SK-N-SH treated with all-trans-retinoic acid at 6 μM for 48 hours (cell line): ENCODE results near the gene DLGAP5.

Experiments
- ATAC-seq: fragments of 200-7000 bp; cut with Tn5 transposase; 3 replicates; pipeline ENCODE4 v1.9.1; 2020; ENCODE audit warnings: mild to moderate bottlenecking, moderate library complexity
- ARNTL ChIP-seq: fragments of 450-650 bp; formaldehyde crosslinking; IDR thresholded peaks from 2 replicates; pipeline ENCODE4 v1.5.0; 2020; ENCODE audit warnings: low read depth, mild to moderate bottlenecking, moderate library complexity, borderline replicate concordance
- CREB5 ChIP-seq: fragments of 250-450 bp; sonication (Bioruptor Pico); IDR thresholded peaks from 2 replicates; pipeline ENCODE4 v1.5.1; 2020; ENCODE audit warnings: low read depth, mild to moderate bottlenecking, moderate library complexity
- CSDC2 ChIP-seq: fragments of 250-450 bp; sonication (Bioruptor Pico); IDR thresholded peaks from 2 replicates; pipeline ENCODE4 v1.5.0; 2020; ENCODE audit warnings: mild to moderate bottlenecking, moderate library complexity
- ESRRG ChIP-seq: fragments of 250-450 bp; sonication (Bioruptor Pico); IDR thresholded peaks from 2 replicates; pipeline ENCODE4 v1.6.1; 2021; ENCODE audit warnings: mild to moderate bottlenecking
- GLIS3 ChIP-seq: fragments of 250-450 bp; sonication (Bioruptor Pico); IDR thresholded peaks from 2 replicates; pipeline ENCODE4 v1.5.0; 2020; ENCODE audit warnings: mild to moderate bottlenecking, moderate library complexity
- ISL1 ChIP-seq: fragments of 250-450 bp; sonication (Bioruptor Pico); IDR thresholded peaks from 2 replicates; pipeline ENCODE4 v2.1.2; 2022; ENCODE audit warnings: mild to moderate bottlenecking, moderate library complexity
- OSR1 ChIP-seq: fragments of 250-450 bp; sonication (Bioruptor Pico); IDR thresholded peaks from 2 replicates; pipeline ENCODE4 v1.8.0; 2022; ENCODE audit warnings: moderate library complexity, mild to moderate bottlenecking, inconsistent platforms
- PATZ1 ChIP-seq: fragments of 250-450 bp; sonication (Bioruptor Pico); IDR thresholded peaks from 2 replicates; pipeline ENCODE4 v1.8.0; 2020; ENCODE audit warnings: mild to moderate bottlenecking, moderate library complexity, borderline replicate concordance
- POU6F1 ChIP-seq: fragments of 250-450 bp; sonication (Bioruptor Pico); IDR thresholded peaks from 2 replicates; pipeline ENCODE4 v1.8.0; 2021; ENCODE audit warnings: low read depth, mild to moderate bottlenecking, moderate library complexity, borderline replicate concordance
- PPARA ChIP-seq: fragments of 250-450 bp; sonication (Bioruptor Pico); IDR thresholded peaks from 2 replicates; pipeline ENCODE4 v1.5.0; 2020; ENCODE audit warnings: mild to moderate bottlenecking, borderline replicate concordance
- RARB ChIP-seq: fragments of 250-450 bp; sonication (Bioruptor Pico); IDR thresholded peaks from 2 replicates; pipeline ENCODE4 v1.8.0; 2021; ENCODE audit warnings: mild to moderate bottlenecking, moderate library complexity
- SNAI2 ChIP-seq: fragments of 250-450 bp; sonication (Bioruptor Pico); IDR thresholded peaks from 2 replicates; pipeline ENCODE4 v1.5.0; 2020; ENCODE audit warnings: mild to moderate bottlenecking, moderate library complexity
- TOX ChIP-seq: fragments of 250-450 bp; sonication (Bioruptor Pico); IDR thresholded peaks from 2 replicates; pipeline ENCODE4 v1.8.0; 2021; ENCODE audit warnings: mild to moderate bottlenecking, moderate library complexity, borderline replicate concordance
- TSHZ2 ChIP-seq: fragments of 250-450 bp; sonication (Bioruptor Pico); IDR thresholded peaks from 2 replicates; pipeline ENCODE4 v1.5.0; 2020; ENCODE audit warnings: mild to moderate bottlenecking, moderate library complexity
- ZC3H10 ChIP-seq: fragments of 250-450 bp; sonication (Bioruptor Pico); IDR thresholded peaks from 2 replicates; pipeline ENCODE4 v1.5.1; 2021; ENCODE audit warnings: mild to moderate bottlenecking, moderate library complexity
- ZFP3 ChIP-seq: fragments of 250-450 bp; sonication (Bioruptor Pico); IDR thresholded peaks from 2 replicates; pipeline ENCODE4 v1.5.0; 2020; ENCODE audit warnings: mild to moderate bottlenecking, moderate library complexity
- ZFP30 ChIP-seq: fragments of 450-650 bp; formaldehyde crosslinking; IDR thresholded peaks from 2 replicates; pipeline ENCODE4 v1.5.0; 2022; ENCODE audit warnings: mild to moderate bottlenecking, moderate library complexity
- ZNF565 ChIP-seq: fragments of 450-650 bp; formaldehyde crosslinking; conservative IDR thresholded peaks from 2 replicates; pipeline ENCODE4 v1.5.0; 2020; ENCODE audit warnings: low read depth, mild to moderate bottlenecking, moderate library complexity
- ZNF8 ChIP-seq: fragments of 450-650 bp; formaldehyde crosslinking; IDR thresholded peaks from 2 replicates; pipeline ENCODE4 v1.5.0; 2020; ENCODE audit warnings: mild to moderate bottlenecking, moderate library complexity

DLGAP5 gene

GRCh38 chr14:55122440-55122986 is 68.9 kb downstream of the DLGAP5 start (continued):
- TF ChIP-seq CREB5 (no peak), ZFP3 (no peak), OSR1 (CRISPR knock-in tag) (no peak), ZFP30 (CRISPR knock-in tag) (no peak)

- no peak for ATAC-seq
- TF ChIP-seq SNAI2 (CRISPR knock-in tag): no peak
- no peak for TF ChIP-seq ARNTL
- no peak for TF ChIP-seq ISL1
- TF ChIP-seq PPARA (CRISPR knock-in tag): no peak
- TF ChIP-seq CSDC2 (CRISPR knock-in tag): no peak
- no peak for TF ChIP-seq RARB
- TF ChIP-seq, all 23 proteins: peak for 0
Observed at GRCh38 chr14:55121628-55122439, 69.6 kb downstream of the DLGAP5 start.

- ATAC-seq: no peak
Observed at GRCh38 chr14:55120571-55121495, 70.6 kb downstream of the DLGAP5 start.

GRCh38 chr14:55118761-55119160 is 72.6 kb downstream of the DLGAP5 start:
- ATAC-seq: no peak
- TF ChIP-seq TOX (CRISPR knock-in tag): no peak
- no peak for TF ChIP-seq ARNTL
- no peak for TF ChIP-seq CSDC2 (CRISPR knock-in tag)
- no peak for TF ChIP-seq PPARA (CRISPR knock-in tag)
- no peak for TF ChIP-seq PATZ1 (CRISPR knock-in tag)
- no peak for TF ChIP-seq ZNF565
- TF ChIP-seq POU6F1 (CRISPR knock-in tag): no peak
- TF ChIP-seq ESRRG: no peak
- TF ChIP-seq ISL1: no peak
- no peak for TF ChIP-seq TSHZ2 (CRISPR knock-in tag)
- no peak for TF ChIP-seq ZNF8 (CRISPR knock-in tag)
- TF ChIP-seq GLIS3: no peak
- no peak for TF ChIP-seq ZC3H10 (CRISPR knock-in tag)
- no peak for TF ChIP-seq OSR1 (CRISPR knock-in tag)

More at GRCh38 chr14:55120571-55121495, 70.6 kb downstream of the DLGAP5 start:
- TF ChIP-seq ESRRG: no peak
